ENCODE measurements around the gene RBM15.

The RBM15 gene

GRCh38 chr1:110356379-110356778 is 17.2 kb downstream of the RBM15 start:
- no peak for DNase-seq

- no peak for DNase-seq
These were observed 21.3 kb downstream of the RBM15 start for GRCh38 chr1:110360431-110360830.

DNA sequence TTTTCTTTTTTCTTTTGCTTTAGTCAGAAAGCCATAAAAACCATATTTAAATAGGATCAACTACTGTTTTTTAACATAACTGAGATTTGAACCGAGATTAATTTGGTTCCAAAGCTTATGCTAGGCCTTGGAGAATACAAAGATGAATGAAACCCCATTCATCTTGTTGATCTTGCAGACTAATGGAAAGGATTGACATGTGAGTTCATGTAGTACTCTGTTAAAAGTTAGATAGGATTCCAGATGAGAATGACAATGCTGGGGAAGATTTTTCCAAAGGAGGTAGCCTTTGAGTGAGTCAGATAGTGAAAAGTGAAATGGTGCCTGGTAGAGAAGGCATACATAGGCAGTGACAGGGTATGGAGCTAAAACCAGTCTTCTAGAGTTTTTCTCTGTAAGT is 22.7 kb downstream of the RBM15 start:
- no peak for DNase-seq

- DNase-seq: no peak
These were observed 25.0 kb downstream of the RBM15 start for GRCh38 chr1:110364221-110364620.

DNA sequence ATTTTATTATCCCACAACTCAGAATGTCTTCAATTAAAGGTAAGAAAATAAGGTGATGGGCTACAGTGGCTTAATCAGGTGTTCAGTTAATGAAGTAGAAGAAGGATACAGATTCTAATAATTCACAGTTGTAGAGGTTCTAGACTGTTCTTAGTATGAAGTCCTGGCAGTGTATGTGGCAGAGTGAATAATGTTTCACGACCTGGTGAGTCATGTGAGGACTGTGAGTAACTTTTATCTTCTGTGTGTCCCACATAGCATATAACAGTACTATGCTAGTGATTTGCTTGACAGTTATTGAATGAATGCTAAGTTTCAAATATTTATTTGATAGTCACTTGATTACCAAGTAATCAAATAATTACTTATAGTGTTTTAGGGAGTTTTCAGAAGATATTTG is 31.6 kb downstream of the RBM15 start:
- no peak for DNase-seq

- DNase-seq: no peak
These were observed 36.3 kb downstream of the RBM15 start for GRCh38 chr1:110375490-110375889.

DNA sequence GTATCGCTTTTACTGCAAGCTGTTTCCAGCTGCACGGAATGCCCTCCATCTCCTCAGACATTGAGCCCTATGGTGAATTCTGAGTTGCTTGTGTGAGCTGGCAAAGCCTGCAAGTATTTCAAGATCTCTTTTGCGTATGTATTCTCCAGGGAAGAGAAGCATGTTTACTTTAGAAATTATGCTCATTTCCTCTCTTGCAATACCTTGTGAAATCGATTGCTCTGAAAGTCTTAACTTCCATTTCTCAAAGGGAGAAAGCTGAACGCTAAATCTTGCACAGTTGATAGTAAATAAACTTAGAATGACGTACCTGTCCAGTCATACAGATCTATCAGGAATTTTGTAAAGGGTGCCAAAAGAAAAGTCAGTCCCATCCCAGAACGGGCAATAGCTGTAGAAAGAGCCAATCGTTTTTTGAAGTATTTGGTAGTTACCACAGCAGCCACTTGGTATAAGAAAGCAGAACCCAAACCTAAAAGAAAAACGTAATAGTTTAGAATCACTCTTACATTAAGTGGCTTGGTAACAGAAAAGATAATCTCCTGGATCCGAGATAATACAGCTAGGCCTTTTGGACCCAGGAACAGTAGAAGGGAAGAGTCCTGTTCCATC is 41.6 kb downstream of the RBM15 start:
- no peak for DNase-seq

GRCh38 chr1:110383251-110383990 is 44.2 kb downstream of the RBM15 start:
- no peak for DNase-seq

GRCh38 chr1:110384581-110385321 is 45.6 kb downstream of the RBM15 start:
- no peak for DNase-seq

DNA sequence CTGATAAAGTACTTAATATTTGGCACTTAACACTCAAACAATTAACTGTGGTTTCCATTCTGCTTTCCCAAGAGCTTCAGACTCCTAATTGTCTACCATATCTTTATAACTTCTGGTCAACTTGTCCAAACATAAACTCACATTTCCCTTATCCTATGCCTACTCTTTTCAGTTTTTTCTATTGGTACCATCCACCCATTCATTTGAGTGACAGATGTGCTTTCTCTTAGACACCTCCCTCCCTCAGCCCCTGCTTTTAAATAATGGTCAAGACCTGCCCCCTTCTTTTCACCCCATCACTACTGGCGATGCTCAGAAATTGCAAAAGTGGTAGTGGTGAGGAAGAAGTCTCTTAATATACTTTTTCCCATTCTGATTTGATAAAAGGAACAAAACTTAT is 46.2 kb downstream of the RBM15 start:
- DNase-seq: no peak

GRCh38 chr1:110387048-110387754 is 48.0 kb downstream of the RBM15 start:
- DNase-seq: no peak

GRCh38 chr1:110390096-110390495 is 50.9 kb downstream of the RBM15 start:
- DNase-seq: no peak

DNA sequence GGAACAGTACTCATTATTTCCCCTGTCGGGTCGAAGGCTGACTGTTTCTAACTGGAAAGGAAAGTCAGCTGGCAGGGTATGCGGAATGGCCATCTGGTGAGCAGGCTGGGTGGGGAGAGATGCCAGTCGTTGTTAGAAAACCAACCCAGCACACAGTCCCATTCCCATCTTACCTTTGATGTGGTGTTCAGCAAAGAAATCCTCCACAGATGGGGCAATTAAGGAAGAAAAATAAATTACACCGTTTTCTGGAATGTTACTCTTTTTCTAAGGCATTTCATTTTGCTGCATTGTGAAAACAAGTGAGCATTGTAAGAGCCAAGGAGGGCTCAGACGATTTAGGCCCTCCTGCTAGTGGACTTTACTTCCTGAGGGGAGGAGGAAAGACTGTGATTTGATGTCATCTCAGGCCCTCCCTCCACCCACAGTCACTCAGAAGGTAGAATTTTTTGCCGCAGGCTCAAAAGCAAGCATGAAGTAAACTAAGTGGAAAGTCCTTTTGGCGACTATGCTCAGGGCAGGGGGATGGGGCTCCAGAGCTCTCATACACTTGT is 51.6 kb downstream of the RBM15 start, which contains the start of gene SLC16A4:
Gene SLC16A4, minus strand, starts transcription at position 335 of the 554 bp plus-strand sequence. CDS start 1,703 bp downstream, outside the sequence.
- no peak for DNase-seq

DNA sequence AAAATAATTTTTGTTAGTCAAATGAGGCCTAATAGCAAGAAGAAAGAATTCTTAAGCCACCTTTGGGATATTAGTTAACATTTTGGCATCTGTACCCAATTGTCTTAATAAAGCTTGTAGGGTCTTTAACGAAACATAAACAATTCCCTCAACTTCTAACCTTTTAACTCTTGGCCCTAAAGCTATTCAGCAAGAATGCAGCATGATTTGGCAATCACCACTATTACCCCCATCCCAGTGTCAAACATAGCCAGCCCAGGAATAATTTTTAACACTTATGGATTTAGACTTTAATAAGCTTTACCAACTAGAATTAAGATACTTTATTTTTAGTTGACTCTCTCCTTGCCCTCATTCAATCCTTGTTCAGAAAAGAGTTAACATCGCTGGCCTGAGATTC is 54.1 kb downstream of the RBM15 start:
- DNase-seq: no peak

GRCh38 chr1:110393691-110394492 is 54.7 kb downstream of the RBM15 start:
- DNase-seq: no peak

- no peak for DNase-seq
These were observed 55.3 kb downstream of the RBM15 start for GRCh38 chr1:110394493-110394820.
